AG08396 (cell line): ENCODE data around the gene PDE4D.

Experiments used
- DNase-seq: peaks from one replicate; pipeline ENCODE4 v3.0.0; 2012; ENCODE audit warnings: low spot score, mixed read lengths

PDE4D gene

GRCh38 chr5:59249160-59249559 lies 644.4 kb downstream of the PDE4D start:
- no peak for DNase-seq

GRCh38 chr5:59246882-59247281 lies 646.6 kb downstream of the PDE4D start:
- DNase-seq = no peak

- DNase-seq = no peak
Measured at GRCh38 chr5:59246145-59246869, 647.2 kb downstream of the PDE4D start.

- no peak for DNase-seq
Measured at GRCh38 chr5:59245198-59245597, 648.3 kb downstream of the PDE4D start.

GRCh38 chr5:59241552-59241951 lies 652.0 kb downstream of the PDE4D start:
- DNase-seq = no peak

- DNase-seq = no peak
Measured at GRCh38 chr5:59241119-59241518, 652.4 kb downstream of the PDE4D start.

GRCh38 chr5:59238126-59238902 lies 655.2 kb downstream of the PDE4D start:
- DNase-seq = no peak

- DNase-seq = no peak
Measured at GRCh38 chr5:59236986-59237385, 656.5 kb downstream of the PDE4D start.

- DNase-seq = no peak
Measured at GRCh38 chr5:59236448-59236847, 657.1 kb downstream of the PDE4D start.

- DNase-seq = no peak
Measured at GRCh38 chr5:59234236-59234635, 659.3 kb downstream of the PDE4D start.

GRCh38 chr5:59231221-59231931 lies 662.1 kb downstream of the PDE4D start:
- no peak for DNase-seq

- DNase-seq = no peak
Measured at GRCh38 chr5:59222687-59223511, 670.6 kb downstream of the PDE4D start.

GRCh38 chr5:59221769-59222168 lies 671.8 kb downstream of the PDE4D start:
- no peak for DNase-seq

GRCh38 chr5:59218424-59219045 lies 675.0 kb downstream of the PDE4D start:
- no peak for DNase-seq

GRCh38 chr5:59216841-59217240 lies 676.7 kb downstream of the PDE4D start:
- DNase-seq = no peak

GRCh38 chr5:59212596-59212995 lies 680.9 kb downstream of the PDE4D start:
- DNase-seq = no peak

- DNase-seq = no peak
Measured at GRCh38 chr5:59209758-59210359, 683.7 kb downstream of the PDE4D start.

GRCh38 chr5:59208474-59208873 lies 685.1 kb downstream of the PDE4D start:
- DNase-seq = no peak

GRCh38 chr5:59207401-59207800 lies 686.1 kb downstream of the PDE4D start:
- no peak for DNase-seq

- DNase-seq = no peak
Measured at GRCh38 chr5:59206132-59206581, 687.4 kb downstream of the PDE4D start.
